K562 (cell line): ENCODE data around the gene RPUSD2. TPM values are rescaled to one million over a fixed set of nuclear protein-coding genes. Genes with fewer than 3 reads are reported as not detected.

Experiments used
- CCAR2 ChIP-seq: fragments of 200-400 bp; formaldehyde crosslinking; IDR thresholded peaks from 2 replicates; pipeline ENCODE4 v1.6.1; 2017; ENCODE audit warnings: mild to moderate bottlenecking, low read depth, low read length
- CREB3 ChIP-seq: fragments of 450-650 bp; conservative IDR thresholded peaks from 2 replicates; pipeline ENCODE4 v1.6.1; 2016; ENCODE audit warnings: missing genetic modification characterization, low read depth, mild to moderate bottlenecking, missing compliant biosample characterization, moderate library complexity
- CSDE1 ChIP-seq, 2 experiments: fragments of 450-650 bp; IDR thresholded peaks; 2 replicates each; pipeline ENCODE4 v1.6.1; 2016; ENCODE audit warnings: mild to moderate bottlenecking in 1 of 2
- DDX20 ChIP-seq: fragments of 450-650 bp; IDR thresholded peaks from 2 replicates; pipeline ENCODE4 v1.6.1; 2016; ENCODE audit warnings: missing genetic modification characterization, low read depth, mild to moderate bottlenecking, missing compliant biosample characterization, moderate library complexity
- DIDO1 ChIP-seq: fragments of 450-650 bp; IDR thresholded peaks from 2 replicates; pipeline ENCODE4 v1.6.1; 2016; ENCODE audit warnings: low read depth, missing biosample characterization, missing genetic modification characterization
- DNMT1 ChIP-seq: fragments of 450-650 bp; IDR thresholded peaks from 2 replicates; pipeline ENCODE4 v1.6.1; 2016; ENCODE audit warnings: antibody characterized with exemption, mild to moderate bottlenecking
- EWSR1 ChIP-seq: fragments of 450-650 bp; IDR thresholded peaks from 2 replicates; pipeline ENCODE4 v1.6.1; 2018; ENCODE audit warnings: borderline replicate concordance, mild to moderate bottlenecking, low read depth, moderate library complexity; ENCODE audit not compliant: partially characterized antibody
- HBP1 ChIP-seq: fragments of 450-650 bp; formaldehyde crosslinking; IDR thresholded peaks from 2 replicates; pipeline ENCODE4 v1.4.0; 2022; ENCODE audit warnings: missing genetic modification characterization
- HDAC2 ChIP-seq: fragments of 450-650 bp; IDR thresholded peaks from 2 replicates; pipeline ENCODE4 v1.6.1; 2016; ENCODE audit warnings: mild to moderate bottlenecking
- ILF3 ChIP-seq: fragments of 450-650 bp; IDR thresholded peaks from 2 replicates; pipeline ENCODE4 v1.6.1; 2018; ENCODE audit warnings: antibody characterized with exemption, mild to moderate bottlenecking, moderate library complexity, borderline replicate concordance
- MTF1 ChIP-seq: fragments of 250-450 bp; sonication (Bioruptor Pico); IDR thresholded peaks from 2 replicates; pipeline ENCODE4 v1.9.0; 2021; ENCODE audit warnings: moderate library complexity, mild to moderate bottlenecking, inconsistent platforms, borderline replicate concordance
- NR2C1 ChIP-seq, 2 experiments: fragments of 450-650 bp; IDR thresholded peaks; 2 replicates each; pipeline ENCODE4 v1.6.1; 2017; ENCODE audit warnings: mild to moderate bottlenecking in 2 of 2, antibody characterized with exemption in 1 of 2, inconsistent platforms in 1 of 2, missing compliant biosample characterization in 1 of 2, missing genetic modification characterization in 1 of 2
- PHF8 ChIP-seq: fragments of 200-600 bp; sonication (generic); IDR thresholded peaks from 2 replicates; pipeline ENCODE4 v1.6.1; 2012; ENCODE audit warnings: mixed run types, mild to moderate bottlenecking, inconsistent platforms, low read length, moderate library complexity, borderline replicate concordance
- PKNOX1 ChIP-seq: fragments of 450-650 bp; IDR thresholded peaks from 2 replicates; pipeline ENCODE4 v1.6.1; 2016
- POLR2H ChIP-seq: IDR thresholded peaks from 2 replicates; pipeline ENCODE4 v1.6.1; 2016; ENCODE audit warnings: missing genetic modification characterization, low read depth, mild to moderate bottlenecking, control low read depth, missing compliant biosample characterization, moderate library complexity
- RBM25 ChIP-seq: fragments of 200-400 bp; formaldehyde crosslinking; IDR thresholded peaks from 2 replicates; pipeline ENCODE4 v1.6.1; 2018; ENCODE audit warnings: low read length, low read depth, moderate library complexity; ENCODE audit not compliant: severe bottlenecking
- SMARCE1 ChIP-seq: fragments of 450-650 bp; IDR thresholded peaks from 2 replicates; pipeline ENCODE4 v1.7.1; 2016; ENCODE audit warnings: mild to moderate bottlenecking
- SUPT5H ChIP-seq: fragments of 450-650 bp; IDR thresholded peaks from 2 replicates; pipeline ENCODE4 v1.6.1; 2016
- TAF7 ChIP-seq: fragments of 450-650 bp; IDR thresholded peaks from 2 replicates; pipeline ENCODE4 v1.6.1; 2016; ENCODE audit warnings: missing genetic modification characterization, missing compliant biosample characterization
- TFAM ChIP-seq: fragments of 250-450 bp; sonication (Bioruptor Pico); conservative IDR thresholded peaks from 2 replicates; pipeline ENCODE4 v1.5.0; 2021; ENCODE audit warnings: mild to moderate bottlenecking, moderate library complexity
- ZBTB8A ChIP-seq: fragments of 450-650 bp; IDR thresholded peaks from 2 replicates; pipeline ENCODE4 v1.6.1; 2018; ENCODE audit warnings: mild to moderate bottlenecking, moderate library complexity; ENCODE audit not compliant: partially characterized antibody
- ZNF121 ChIP-seq: sonication (generic); formaldehyde crosslinking; conservative IDR thresholded peaks from 2 replicates; pipeline ENCODE4 v1.8.0; 2022; ENCODE audit warnings: missing genetic modification reagents
- ZNF280B ChIP-seq: fragments of 250-450 bp; sonication (Bioruptor Pico); IDR thresholded peaks from 2 replicates; pipeline ENCODE4 v1.5.1; 2021; ENCODE audit warnings: mild to moderate bottlenecking
- ZNF324 ChIP-seq: fragments of 250-450 bp; sonication (Bioruptor Pico); IDR thresholded peaks from 2 replicates; pipeline ENCODE4 v1.4.0; 2020; ENCODE audit warnings: mild to moderate bottlenecking
- polyA plus RNA-seq, 8 experiments: library from polyadenylated mRNA; depleted of rRNA in 4 of 8; stranded (reverse) in 5 of 8; unstranded in 3 of 8; fragments of >200 nt; fragmentation: Nextera tagmentation in 2 of 8; fragmentation: Illumina TruSeq in 1 of 8; extraction: Ambion mirVana in 2 of 8; extraction: Trizol in 1 of 8; gene quantifications; 2 replicates each; pipeline versions ENCODE4 v1.2.1 to v1.2.3, GENCODE V29; 2011 to 2014; ENCODE audit warnings: inconsistent platforms in 1 of 8, missing spikeins in 1 of 8
- total RNA-seq, 7 experiments: library from RNA; depleted of rRNA in 6 of 7; stranded (reverse); fragments of >200 nt in 6 of 7; fragmentation: Illumina TruSeq in 2 of 7; extraction: Trizol in 2 of 7; gene quantifications; 2 replicates each; pipeline versions ENCODE4 v1.2.1 to v1.2.3, GENCODE V29; 2011 to 2021; ENCODE audit warnings: low replicate concordance in 1 of 7

Gene RPUSD2
- total and polyA plus RNA-seq, 9 of the 15 experiments (the other 6 are each of a cell fraction or from before 2014, with no cell fraction given): 3.7 to 30.2 (median 14.3) TPM

GRCh38 chr15:40593588-40594428 is 24.7 kb downstream of the RPUSD2 start, which contains the start of gene KNL1 (continued):
- no peak for TF ChIP-seq ZNF121 (CRISPR knock-in tag)
- TF ChIP-seq PHF8: peak; percentile 78; the same call in 1 of the 2 replicates
- TF ChIP-seq DIDO1 (tag): 0 out of 2 replicates have a peak, but pooled peaks have one; percentile 48
- TF ChIP-seq ZBTB8A: peak; percentile 97
- TF ChIP-seq TAF7: peak; percentile 72
- TF ChIP-seq PKNOX1: peak; percentile 55
- no peak for TF ChIP-seq ZNF280B (CRISPR knock-in tag)
- no peak for TF ChIP-seq SMARCE1
- TF ChIP-seq MTF1 (CRISPR knock-in tag): no peak
- peak; percentile 88 for TF ChIP-seq SUPT5H
- no peak for TF ChIP-seq RBM25
- TF ChIP-seq EWSR1: no peak
- TF ChIP-seq HBP1: no peak
- TF ChIP-seq CREB3: peak; percentile 62; the same call in 1 of the 2 replicates
- TF ChIP-seq CSDE1 (IDR thresholded peaks at IDR 0.05): peak; percentile 93 to 94
- TF ChIP-seq DNMT1: no peak
- TF ChIP-seq ILF3: no peak
- TF ChIP-seq HDAC2: peak; percentile 60; the same call in 1 of the 2 replicates
- TF ChIP-seq DDX20 (tag): no peak
- no peak for TF ChIP-seq ZNF324
- TF ChIP-seq CCAR2: no peak
- TF ChIP-seq NR2C1 (IDR thresholded peaks at IDR 0.05): peak; percentile 83
- TF ChIP-seq NR2C1 (tag; IDR thresholded peaks at IDR 0.05): peak; percentile 77
- TF ChIP-seq POLR2H (tag): peak; percentile 100
- TF ChIP-seq TFAM: no peak
